CD4-positive, alpha-beta T cell treated with Interleukin-2 at 100 ng/mL for 4 hours (primary cell): ENCODE results near the gene SH3PXD2A.
"Not testable (repeated sequence)": the region's sequence is repeated elsewhere in the genome, so short reads cannot be mapped to it uniquely, and the experiment has no call there.

ENCODE experiments used
- DNase-seq: peaks from one replicate; pipeline ENCODE4 v3.0.0-alpha.2; 2020; ENCODE audit warnings: low spot score

SH3PXD2A gene

GRCh38 chr10:103645141-103646054 lies 210.0 kb downstream of the SH3PXD2A start:
- no peak for DNase-seq

GRCh38 chr10:103643381-103643780 lies 212.0 kb downstream of the SH3PXD2A start:
- no peak for DNase-seq

- DNase-seq = no peak
Observed at GRCh38 chr10:103641326-103641725, 214.1 kb downstream of the SH3PXD2A start.

- no peak for DNase-seq
Observed at GRCh38 chr10:103640436-103641181, 214.8 kb downstream of the SH3PXD2A start.

DNA sequence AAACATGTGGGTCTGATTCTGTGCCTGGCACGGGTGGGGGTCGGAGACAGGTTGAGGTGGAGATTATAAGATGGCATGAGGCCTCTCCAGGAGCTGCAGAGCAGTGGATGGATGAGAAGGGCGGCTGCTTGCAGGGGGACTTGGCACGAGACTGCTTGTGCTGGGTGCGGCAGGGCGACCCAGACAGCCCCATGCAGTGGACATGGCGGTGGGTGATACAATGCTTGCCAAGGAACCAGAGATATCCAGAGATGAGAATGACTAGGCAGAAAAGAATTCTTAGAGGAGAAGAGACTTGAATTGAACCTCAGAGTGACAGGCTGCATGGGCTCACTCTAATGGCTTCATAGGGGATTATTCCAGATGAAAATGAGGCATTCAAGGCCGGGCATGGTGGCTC lies 216.4 kb downstream of the SH3PXD2A start:
- no peak for DNase-seq

GRCh38 chr10:103637927-103638557 lies 217.3 kb downstream of the SH3PXD2A start:
- DNase-seq = no peak

- DNase-seq = no peak
Observed at GRCh38 chr10:103637011-103637410, 218.4 kb downstream of the SH3PXD2A start.

- DNase-seq = no peak
Observed at GRCh38 chr10:103636492-103636891, 218.9 kb downstream of the SH3PXD2A start.

- no peak for DNase-seq
Observed at GRCh38 chr10:103635580-103635979, 219.8 kb downstream of the SH3PXD2A start.

- no peak for DNase-seq
Observed at GRCh38 chr10:103633846-103634245, 221.5 kb downstream of the SH3PXD2A start.

DNA sequence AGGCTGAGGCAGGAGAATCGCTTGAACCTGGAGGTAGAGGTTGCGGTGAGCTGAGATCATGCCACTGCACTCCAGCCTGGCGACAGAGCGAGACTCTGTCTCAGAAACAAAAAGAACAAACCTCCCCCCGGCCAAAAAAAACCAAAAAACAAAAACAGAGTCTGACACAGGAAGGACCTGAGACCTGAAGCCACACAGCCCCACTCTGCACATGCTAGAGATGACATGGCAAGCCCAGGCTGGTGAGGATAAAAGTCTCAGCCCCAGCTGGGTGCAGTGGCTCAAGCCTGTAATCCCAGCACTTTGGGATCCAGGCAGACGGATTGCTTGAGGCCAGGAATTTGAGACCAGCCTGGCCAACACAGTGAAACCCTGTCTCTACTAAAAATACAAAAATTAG lies 222.5 kb downstream of the SH3PXD2A start:
- not testable (repeated sequence) for DNase-seq

- DNase-seq = no peak
Observed at GRCh38 chr10:103632247-103632642, 223.1 kb downstream of the SH3PXD2A start.

- no peak for DNase-seq
Observed at GRCh38 chr10:103630156-103630555, 225.2 kb downstream of the SH3PXD2A start.

- no peak for DNase-seq
Observed at GRCh38 chr10:103629581-103629980, 225.8 kb downstream of the SH3PXD2A start.

- DNase-seq = no peak
Observed at GRCh38 chr10:103627893-103628292, 227.5 kb downstream of the SH3PXD2A start.

DNA sequence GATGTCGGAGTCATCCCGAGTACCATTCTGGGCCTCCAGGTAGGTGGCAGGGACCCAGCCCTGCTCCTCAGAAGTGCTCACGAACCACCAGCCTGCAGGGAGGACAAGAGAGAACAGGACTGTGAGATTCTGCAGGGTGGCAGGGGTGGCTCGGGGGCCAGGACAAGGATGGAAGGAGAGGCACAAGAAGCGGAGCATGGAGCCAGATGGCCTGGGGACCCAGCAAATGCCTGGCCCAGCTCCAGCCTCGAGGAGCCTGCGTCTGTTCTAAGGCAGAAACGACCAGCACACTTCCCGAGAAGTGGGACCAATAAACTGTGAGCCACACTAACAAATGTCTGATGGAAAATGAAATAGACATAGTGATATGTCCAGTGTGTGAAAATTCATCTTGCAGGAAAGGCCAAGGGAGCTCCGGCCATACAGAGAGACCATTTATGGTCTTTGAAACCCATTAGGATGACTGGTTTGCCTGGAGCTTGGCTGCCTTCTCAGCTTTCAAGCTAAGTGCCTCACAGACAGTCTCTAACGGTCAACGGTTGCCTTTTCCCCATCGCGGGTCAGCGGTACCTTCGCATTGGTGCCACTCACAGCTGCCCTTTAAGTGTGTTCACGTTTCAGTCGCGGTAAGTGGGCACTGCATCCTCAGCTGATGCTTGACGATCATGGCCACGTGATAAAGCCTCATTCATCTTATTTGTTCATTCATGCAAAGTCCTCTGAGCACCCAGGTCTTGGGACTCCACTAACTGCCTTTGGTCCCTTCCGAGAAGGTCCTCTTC lies 228.1 kb downstream of the SH3PXD2A start:
- DNase-seq = no peak

- DNase-seq = no peak
Observed at GRCh38 chr10:103626178-103626577, 229.2 kb downstream of the SH3PXD2A start.

GRCh38 chr10:103622935-103623574 lies 232.3 kb downstream of the SH3PXD2A start:
- DNase-seq = no peak

DNA sequence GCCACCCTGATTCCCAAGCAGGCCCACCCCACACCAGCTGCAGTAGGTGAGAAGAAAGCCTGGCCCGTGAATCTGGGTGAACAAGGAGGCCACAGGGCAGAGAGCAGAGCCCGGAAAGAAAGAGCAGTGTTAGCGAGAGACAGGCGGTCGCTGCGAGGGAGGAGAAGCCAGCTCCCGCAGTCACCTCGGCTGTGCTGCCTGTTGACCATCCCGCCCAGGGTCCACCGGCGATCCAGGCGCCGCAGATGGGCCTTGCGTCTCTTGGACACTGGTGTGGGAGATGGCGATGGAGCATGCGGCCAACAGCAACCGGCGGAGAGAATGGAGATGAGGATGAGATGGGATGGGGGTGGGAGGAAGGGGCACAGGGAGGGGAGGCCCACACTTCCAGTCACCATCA lies 233.1 kb downstream of the SH3PXD2A start:
- DNase-seq = no peak

- DNase-seq = no peak
Observed at GRCh38 chr10:103621783-103622125, 233.6 kb downstream of the SH3PXD2A start.
